ENCODE results near the gene LRRC36.
"Not testable (repeated sequence)": the region's sequence is repeated elsewhere in the genome, so short reads cannot be mapped to it uniquely, and the experiment has no call there.

LRRC36 gene

GRCh38 chr16:67413978-67414911 lies 87.6 kb downstream of the LRRC36 start:
- Histone ChIP-seq H3K4me2 (no peak overlapping the region), H2AFZ (ENCODE audit: low read depth) (no peak overlapping the region)

DNA sequence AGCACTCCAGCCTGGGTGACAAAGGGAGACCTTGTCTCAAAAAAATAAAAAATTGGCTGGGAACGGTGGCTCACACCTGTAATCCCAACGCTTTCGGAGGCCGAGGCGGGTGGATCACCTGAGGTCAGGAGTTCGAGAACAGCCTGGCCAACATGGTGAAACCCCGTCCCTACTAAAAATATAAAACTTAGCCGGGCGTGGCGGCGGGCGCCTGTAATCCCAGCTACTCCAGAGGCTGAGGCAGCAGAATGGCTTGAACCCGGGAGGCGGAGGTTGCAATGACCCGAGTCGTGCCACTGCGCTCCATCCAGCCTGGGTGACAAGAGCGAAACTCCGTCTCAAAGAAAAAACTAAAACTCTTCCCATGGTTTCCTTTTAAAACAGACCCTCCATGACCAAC lies 88.8 kb downstream of the LRRC36 start:
- H3K4me3 ChIP-seq (IDR thresholded peaks at IDR 0.05; ENCODE audit: insufficient read depth, low read depth, low read length); H3K36me3 ChIP-seq (ENCODE audit: insufficient read depth); H3K4me1 ChIP-seq (ENCODE audit: low read depth, poor library complexity, severe bottlenecking); H3K27ac ChIP-seq; H3K79me2 ChIP-seq (ENCODE audit: insufficient read depth, low read depth); H3K27me3 ChIP-seq (ENCODE audit: insufficient read depth, low read depth); H4K20me1 ChIP-seq (ENCODE audit: insufficient read depth): not testable (repeated sequence)
- H3K4me2 ChIP-seq, result peak overlapping the region; percentile 94; the same call in 1 of the 2 replicates
- H2AFZ ChIP-seq (ENCODE audit: low read depth), result peak overlapping the region; percentile 97
- H3K9ac ChIP-seq, result peak overlapping the region; percentile 51; the same call in 1 of the 2 replicates

More at GRCh38 chr16:67413978-67414911, 87.6 kb downstream of the LRRC36 start:
- Histone ChIP-seq H3K36me3 (ENCODE audit: insufficient read depth) (no peaks in the 10 kb centered on the region), H4K20me1 (ENCODE audit: insufficient read depth) (no peaks in the 10 kb centered on the region), H3K79me2 (ENCODE audit: insufficient read depth, low read depth) (no peaks in the 10 kb centered on the region), H3K27me3 (ENCODE audit: insufficient read depth, low read depth) (peaks cover 8% of the 10 kb centered on the region; the same call in 1 of the 2 replicates), H3K4me1 (ENCODE audit: low read depth, poor library complexity, severe bottlenecking) (peaks cover 7% of the 10 kb centered on the region), H3K4me3 (IDR thresholded peaks at IDR 0.05; ENCODE audit: insufficient read depth, low read depth, low read length) (no peak overlapping the region), H3K27ac (no peak overlapping the region), H3K9ac (no peak overlapping the region)
- TF ChIP-seq CTCF (conservative IDR thresholded peaks at IDR 0.05; ENCODE audit: low read depth, low read length), result no peak

- peak; percentile 52 for TF ChIP-seq CTCF (conservative IDR thresholded peaks at IDR 0.05; ENCODE audit: low read depth, low read length)
- Histone ChIP-seq H2AFZ (ENCODE audit: low read depth) (peak within 1 kb of the TSS; percentile 97), H3K4me2 (peak within 1 kb of the TSS; percentile 94), H3K4me3 (IDR thresholded peaks at IDR 0.05; ENCODE audit: insufficient read depth, low read depth, low read length) (no peak within 1 kb of the TSS), H3K36me3 (ENCODE audit: insufficient read depth) (no peaks in the 10 kb centered on the region), H3K4me1 (ENCODE audit: low read depth, poor library complexity, severe bottlenecking) (peaks cover 7% of the 10 kb centered on the region), H3K27ac (no peak within 1 kb of the TSS), H3K9ac (peak within 1 kb of the TSS; percentile 51), H4K20me1 (ENCODE audit: insufficient read depth) (no peaks in the 10 kb centered on the region), H3K27me3 (ENCODE audit: insufficient read depth, low read depth) (peaks cover 8% of the 10 kb centered on the region; the same call in 1 of the 2 replicates), H3K79me2 (ENCODE audit: insufficient read depth, low read depth) (no peaks in the 10 kb centered on the region)
Measured at GRCh38 chr16:67415872-67416793, 89.5 kb downstream of the LRRC36 start, which contains the start of gene ZDHHC1. Gene ZDHHC1, minus strand, starts transcription at chr16:67416477. Its CDS starts 8,702 bp downstream, at chr16:67407775.

GRCh38 chr16:67417333-67418061 lies 90.9 kb downstream of the LRRC36 start:
- peaks cover 7% of the 10 kb centered on the region for H3K4me1 ChIP-seq (ENCODE audit: low read depth, poor library complexity, severe bottlenecking)
- peaks cover 8% of the 10 kb centered on the region; the same call in 1 of the 2 replicates for H3K27me3 ChIP-seq (ENCODE audit: insufficient read depth, low read depth)
- no peaks in the 10 kb centered on the region for H3K36me3 ChIP-seq (ENCODE audit: insufficient read depth)
- no peaks in the 10 kb centered on the region for H4K20me1 ChIP-seq (ENCODE audit: insufficient read depth)
- TF ChIP-seq CTCF (conservative IDR thresholded peaks at IDR 0.05; ENCODE audit: low read depth, low read length), result no peak
- no peak overlapping the region for H3K4me3 ChIP-seq (IDR thresholded peaks at IDR 0.05; ENCODE audit: insufficient read depth, low read depth, low read length)
- no peak overlapping the region for H3K9ac ChIP-seq
- no peak overlapping the region for H3K4me2 ChIP-seq
- H2AFZ ChIP-seq (ENCODE audit: low read depth), result no peak overlapping the region
- H3K27ac ChIP-seq, result no peak overlapping the region
- H3K79me2 ChIP-seq (ENCODE audit: insufficient read depth, low read depth), result no peaks in the 10 kb centered on the region

Measured in KMS-11 (cell line).